T-helper 2 cell treated with Interferon-gamma antibody and Interleukin-4, amounts not matched to agents 5 μg/mL and 100 μg/mL, for 36 hours (primary cell): ENCODE data around the gene TIMP1.

Experiments
- DNase-seq: peaks from one replicate; pipeline ENCODE4 v3.0.0; 2021; ENCODE audit warnings: low spot score
- H3K27ac Mint-ChIP-seq: one replicate; pipeline ENCODE4 v1.8.0; 2021; ENCODE audit warnings: mild to moderate bottlenecking, mixed read lengths
- H3K27me3 Mint-ChIP-seq: one replicate; pipeline ENCODE4 v1.8.0; 2021; ENCODE audit warnings: low read depth, mixed read lengths
- H3K36me3 Mint-ChIP-seq: one replicate; pipeline ENCODE4 v1.8.0; 2021; ENCODE audit warnings: low read depth, mixed read lengths
- H3K4me1 Mint-ChIP-seq: one replicate; pipeline ENCODE4 v1.8.0; 2021; ENCODE audit warnings: low read depth, mixed read lengths
- H3K4me3 Mint-ChIP-seq: one replicate; pipeline ENCODE4 v1.8.0; 2022; ENCODE audit warnings: mild to moderate bottlenecking, moderate library complexity, mixed read lengths
- H3K9me3 Mint-ChIP-seq: one replicate; pipeline ENCODE4 v1.8.0; 2021; ENCODE audit warnings: mixed read lengths

The TIMP1 gene

DNA sequence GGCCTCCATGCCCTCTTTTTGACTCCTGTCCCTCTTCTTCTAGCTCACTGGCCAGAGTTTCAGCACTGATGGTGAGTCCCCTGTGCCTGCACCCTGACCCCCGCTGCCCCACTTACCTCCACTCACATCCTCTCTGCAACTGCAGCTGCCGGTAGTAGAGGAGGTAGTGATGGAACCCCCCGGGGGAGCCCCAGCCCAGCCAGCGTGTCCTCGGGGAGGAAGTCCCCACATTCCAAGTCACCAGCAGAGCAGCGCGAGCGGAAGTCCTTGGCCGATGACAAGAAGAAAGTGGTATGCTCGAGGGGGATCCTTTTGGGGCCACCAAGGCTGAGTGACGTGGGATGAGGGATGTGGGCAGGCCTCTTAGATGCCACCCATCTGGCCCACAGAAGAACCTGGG lies 15.4 kb upstream of the TIMP1 start:
- no peak for DNase-seq
- H3K4me1 Mint-ChIP-seq = peaks cover 12% of the 10 kb centered on the region
- H3K27ac Mint-ChIP-seq = no peak overlapping the region
- H3K36me3 Mint-ChIP-seq = peaks cover 54% of the 10 kb centered on the region
- no peaks in the 10 kb centered on the region for H3K27me3 Mint-ChIP-seq
- H3K9me3 Mint-ChIP-seq = no peaks in the 10 kb centered on the region
- no peak overlapping the region for H3K4me3 Mint-ChIP-seq

DNA sequence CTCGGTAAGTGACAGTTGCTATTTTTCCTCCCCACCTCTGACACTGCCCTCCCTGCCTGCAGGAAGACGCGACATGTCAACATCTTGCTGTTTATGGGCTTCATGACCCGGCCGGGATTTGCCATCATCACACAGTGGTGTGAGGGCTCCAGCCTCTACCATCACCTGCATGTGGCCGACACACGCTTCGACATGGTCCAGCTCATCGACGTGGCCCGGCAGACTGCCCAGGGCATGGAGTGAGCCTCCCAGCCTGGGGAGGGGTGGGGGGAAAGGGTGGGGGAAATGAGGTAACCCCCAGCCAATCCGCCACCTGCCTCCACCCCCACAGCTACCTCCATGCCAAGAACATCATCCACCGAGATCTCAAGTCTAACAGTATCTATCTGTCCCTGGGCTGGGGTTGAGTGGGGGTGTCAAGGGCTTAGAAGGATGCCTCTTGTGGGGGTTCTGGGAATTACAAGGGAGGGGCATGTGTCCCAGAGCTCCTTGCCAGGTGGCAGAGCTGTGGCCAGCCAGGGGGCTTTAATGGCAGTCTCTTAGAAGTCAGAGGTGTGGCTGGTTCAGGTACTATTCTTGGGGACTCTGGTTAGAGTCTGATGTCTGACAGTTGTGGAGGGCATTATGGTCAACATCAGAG lies 13.5 kb upstream of the TIMP1 start:
- peaks cover 49% of the 10 kb centered on the region for H3K36me3 Mint-ChIP-seq
- DNase-seq = no peak
- no peak overlapping the region for H3K4me3 Mint-ChIP-seq
- no peaks in the 10 kb centered on the region for H3K9me3 Mint-ChIP-seq
- peaks cover 9% of the 10 kb centered on the region for H3K4me1 Mint-ChIP-seq
- H3K27me3 Mint-ChIP-seq = no peaks in the 10 kb centered on the region
- no peak overlapping the region for H3K27ac Mint-ChIP-seq

DNA sequence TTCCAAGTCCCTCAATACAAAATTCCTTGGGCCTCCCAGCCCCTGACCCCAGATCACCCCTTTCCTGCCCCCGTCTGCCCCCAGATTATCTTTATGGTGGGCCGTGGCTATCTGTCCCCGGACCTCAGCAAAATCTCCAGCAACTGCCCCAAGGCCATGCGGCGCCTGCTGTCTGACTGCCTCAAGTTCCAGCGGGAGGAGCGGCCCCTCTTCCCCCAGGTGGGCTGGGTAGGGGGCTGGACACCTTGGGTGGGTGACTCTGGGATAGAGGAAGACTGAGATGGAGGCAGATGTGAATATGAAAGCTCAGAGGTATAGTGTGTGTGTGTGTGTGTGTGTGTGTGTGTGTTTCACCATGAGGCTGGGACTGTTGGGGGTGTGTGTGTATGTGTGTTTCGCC lies 11.4 kb upstream of the TIMP1 start:
- Mint-ChIP-seq H3K27me3 (no peaks in the 10 kb centered on the region), H3K4me1 (peaks cover 4% of the 10 kb centered on the region), H3K9me3 (no peaks in the 10 kb centered on the region), H3K4me3 (no peak overlapping the region), H3K27ac (no peak overlapping the region), H3K36me3 (peaks cover 41% of the 10 kb centered on the region)
- no peak for DNase-seq

DNA sequence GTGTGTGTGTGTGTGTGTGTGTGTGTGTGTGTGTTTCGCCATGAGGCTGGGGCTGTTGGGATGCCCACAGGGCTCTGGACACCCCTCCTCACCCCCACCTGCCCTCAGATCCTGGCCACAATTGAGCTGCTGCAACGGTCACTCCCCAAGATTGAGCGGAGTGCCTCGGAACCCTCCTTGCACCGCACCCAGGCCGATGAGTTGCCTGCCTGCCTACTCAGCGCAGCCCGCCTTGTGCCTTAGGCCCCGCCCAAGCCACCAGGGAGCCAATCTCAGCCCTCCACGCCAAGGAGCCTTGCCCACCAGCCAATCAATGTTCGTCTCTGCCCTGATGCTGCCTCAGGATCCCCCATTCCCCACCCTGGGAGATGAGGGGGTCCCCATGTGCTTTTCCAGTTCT lies 11.0 kb upstream of the TIMP1 start:
- H3K4me3 Mint-ChIP-seq = no peak overlapping the region

DNA sequence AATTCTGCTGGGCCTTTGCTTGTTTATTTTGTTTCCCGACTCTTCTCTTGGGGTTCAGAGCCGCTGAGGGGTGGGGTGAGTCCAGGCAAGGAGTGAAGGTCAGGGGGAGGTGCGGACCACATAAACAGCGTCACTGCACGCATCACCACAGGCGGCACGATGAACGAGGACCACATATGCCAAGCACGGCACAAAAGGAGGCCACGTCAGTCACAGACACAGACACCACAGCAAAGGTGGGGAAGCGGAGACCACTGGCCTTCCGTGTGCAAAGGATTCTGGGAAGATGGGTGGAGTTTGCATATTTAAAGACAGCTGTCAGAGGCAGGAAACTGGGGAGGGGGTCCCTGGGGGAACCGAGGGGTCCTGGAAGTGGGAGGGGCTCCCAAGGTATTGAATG lies 10.3 kb upstream of the TIMP1 start:
- Mint-ChIP-seq H3K4me1 (peaks cover 4% of the 10 kb centered on the region), H3K9me3 (no peaks in the 10 kb centered on the region), H3K36me3 (peaks cover 39% of the 10 kb centered on the region), H3K27ac (no peak overlapping the region), H3K27me3 (no peaks in the 10 kb centered on the region), H3K4me3 (no peak overlapping the region)
- DNase-seq = no peak

More for the DNA sequence above, 11.0 kb upstream of the TIMP1 start:
- H3K27ac Mint-ChIP-seq = no peak overlapping the region
- no peak for DNase-seq
- peaks cover 39% of the 10 kb centered on the region for H3K36me3 Mint-ChIP-seq
- peaks cover 4% of the 10 kb centered on the region for H3K4me1 Mint-ChIP-seq
- no peaks in the 10 kb centered on the region for H3K27me3 Mint-ChIP-seq
- H3K9me3 Mint-ChIP-seq = no peaks in the 10 kb centered on the region

DNA sequence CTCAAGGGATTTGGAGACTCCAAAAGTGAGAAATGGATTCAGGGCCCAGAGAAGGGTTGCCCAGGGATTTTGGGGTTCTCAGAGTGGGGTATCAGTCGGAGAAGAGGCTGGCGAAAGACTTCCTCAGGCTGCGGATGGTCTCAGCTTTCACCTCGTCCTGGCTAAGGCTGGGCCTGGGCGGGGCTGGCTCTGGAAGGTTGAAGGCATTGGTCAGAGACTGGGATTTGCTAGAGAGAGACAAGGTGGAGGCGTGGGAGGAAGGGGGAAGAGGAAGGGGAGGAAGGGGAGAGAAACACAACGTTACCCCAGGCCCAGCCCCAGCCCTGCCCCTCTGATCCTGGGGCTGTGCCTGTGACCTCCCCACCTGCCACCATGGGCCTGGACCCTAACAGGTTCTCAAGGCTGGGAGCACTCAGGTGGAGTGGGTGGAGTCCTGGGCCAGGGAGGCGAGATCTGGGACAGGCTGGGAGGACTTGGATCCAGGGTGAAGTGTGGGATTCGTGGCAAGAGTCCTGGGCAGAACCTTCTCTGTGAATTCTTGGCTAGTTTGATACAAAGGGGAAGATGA lies 9.4 kb upstream of the TIMP1 start:
- no peak for DNase-seq
- Mint-ChIP-seq H3K9me3 (no peaks in the 10 kb centered on the region), H3K36me3 (peaks cover 36% of the 10 kb centered on the region), H3K27ac (no peak overlapping the region), H3K4me3 (no peak overlapping the region), H3K4me1 (peaks cover 4% of the 10 kb centered on the region), H3K27me3 (no peaks in the 10 kb centered on the region)

DNA sequence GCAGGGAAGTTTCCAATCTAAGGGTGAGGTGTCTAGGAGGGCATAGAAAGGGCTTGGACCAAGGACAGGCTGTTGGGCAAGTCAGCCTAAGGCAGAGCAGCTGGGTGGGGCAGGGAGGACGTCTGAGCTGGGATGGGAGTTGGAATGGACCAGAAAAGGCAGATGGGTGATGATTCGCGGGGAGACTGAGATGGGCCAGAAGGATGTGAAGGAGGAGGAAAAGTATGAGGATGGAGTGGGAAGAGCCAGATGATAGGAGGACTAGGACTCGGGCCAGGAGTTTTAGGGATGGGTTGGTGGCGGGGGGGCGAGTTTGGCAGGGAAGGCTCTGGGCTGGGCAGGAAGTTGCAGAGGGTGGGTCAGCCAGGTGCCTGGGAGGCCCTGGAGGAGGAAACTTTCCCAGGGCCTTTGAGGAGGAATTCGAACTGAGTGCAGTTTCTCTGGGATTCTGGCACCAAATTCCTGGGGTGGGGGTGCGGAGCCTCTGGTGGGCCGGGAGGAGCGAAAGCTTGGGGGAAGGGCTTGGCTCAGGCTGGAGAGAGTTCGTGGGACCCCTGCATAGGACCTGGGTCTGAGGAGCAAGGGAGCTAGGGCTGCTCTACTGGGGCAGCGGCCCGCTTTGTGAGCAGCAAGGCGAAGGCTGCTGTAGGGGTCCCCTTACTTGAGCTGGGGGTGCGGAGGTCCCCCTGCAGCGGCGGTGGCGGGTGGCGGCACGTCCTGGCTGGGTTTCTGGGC lies 8.7 kb upstream of the TIMP1 start:
- Mint-ChIP-seq H3K27ac (peak overlapping the region; percentile 76), H3K9me3 (no peaks in the 10 kb centered on the region), H3K4me3 (no peak overlapping the region), H3K4me1 (peaks cover 9% of the 10 kb centered on the region), H3K36me3 (peaks cover 33% of the 10 kb centered on the region), H3K27me3 (no peaks in the 10 kb centered on the region)
- DNase-seq = no peak

DNA sequence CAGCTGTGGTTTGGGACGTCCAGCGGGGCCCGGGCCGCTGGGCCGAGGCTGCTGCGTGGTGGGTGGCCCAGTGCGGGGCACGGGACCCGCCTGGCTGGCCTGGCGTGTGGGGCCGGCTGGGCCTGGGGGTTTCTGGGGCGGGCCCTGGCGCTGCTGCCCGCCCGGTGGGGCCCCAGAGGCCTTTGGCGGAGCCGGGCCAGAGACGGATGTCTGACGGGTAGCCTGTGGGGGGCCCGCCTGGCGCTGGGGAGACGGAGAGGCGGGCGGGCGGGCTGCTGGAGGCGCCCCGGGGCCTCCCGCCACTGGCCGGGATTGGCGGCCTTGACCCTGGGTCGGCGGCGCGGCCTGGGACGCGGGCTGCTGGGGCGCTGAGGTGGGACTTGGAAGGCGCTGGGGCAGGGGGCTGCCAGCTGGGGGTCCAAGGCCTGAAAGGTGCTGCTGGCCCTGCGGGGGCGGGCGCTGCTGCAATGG lies 8.1 kb upstream of the TIMP1 start:
- H3K27me3 Mint-ChIP-seq = no peaks in the 10 kb centered on the region
- no peaks in the 10 kb centered on the region for H3K9me3 Mint-ChIP-seq
- DNase-seq = no peak
- H3K27ac Mint-ChIP-seq = no peak overlapping the region
- peaks cover 9% of the 10 kb centered on the region for H3K4me1 Mint-ChIP-seq
- peaks cover 27% of the 10 kb centered on the region for H3K36me3 Mint-ChIP-seq
- no peak overlapping the region for H3K4me3 Mint-ChIP-seq

DNA sequence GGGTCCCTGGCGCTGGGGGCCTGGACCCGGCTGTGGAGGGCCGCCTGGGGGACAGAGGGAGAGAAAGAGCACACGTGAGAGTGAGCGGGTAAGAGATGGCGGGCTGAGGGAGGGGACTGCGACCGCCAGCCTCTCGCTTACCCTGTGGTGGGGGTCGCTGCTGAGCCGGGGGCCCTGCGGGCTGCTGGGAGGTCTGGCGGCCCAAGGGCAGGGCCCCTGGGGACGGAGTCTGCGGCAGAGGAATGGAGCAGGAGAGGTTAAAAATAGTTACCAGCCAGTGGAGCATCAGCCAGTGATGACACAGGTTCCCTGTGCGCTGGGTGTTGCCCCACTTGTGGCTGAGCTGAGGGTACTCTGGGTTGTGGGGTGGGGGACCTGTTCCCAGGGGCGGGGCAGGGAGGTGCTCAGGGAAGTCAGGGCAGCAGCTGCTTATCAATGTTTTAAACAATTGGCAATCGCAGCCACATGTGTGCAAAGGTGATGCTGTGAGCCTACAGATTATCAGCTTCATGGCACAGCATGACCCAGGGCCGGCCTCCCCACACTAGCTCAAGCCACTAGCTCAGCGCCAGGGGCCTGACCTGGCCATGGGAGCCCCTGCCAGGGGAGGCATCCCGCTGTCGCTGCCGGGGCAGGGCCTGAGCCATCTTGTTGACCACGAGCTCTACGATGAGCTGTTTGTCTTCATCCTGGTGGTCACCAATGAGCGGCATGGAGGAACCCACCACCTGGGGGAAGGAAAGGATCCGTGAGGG lies 7.5 kb upstream of the TIMP1 start:
- Mint-ChIP-seq H3K36me3 (peaks cover 23% of the 10 kb centered on the region), H3K4me3 (no peak overlapping the region), H3K27ac (no peak overlapping the region), H3K9me3 (no peaks in the 10 kb centered on the region), H3K27me3 (no peaks in the 10 kb centered on the region), H3K4me1 (peaks cover 13% of the 10 kb centered on the region)
- DNase-seq = no peak

DNA sequence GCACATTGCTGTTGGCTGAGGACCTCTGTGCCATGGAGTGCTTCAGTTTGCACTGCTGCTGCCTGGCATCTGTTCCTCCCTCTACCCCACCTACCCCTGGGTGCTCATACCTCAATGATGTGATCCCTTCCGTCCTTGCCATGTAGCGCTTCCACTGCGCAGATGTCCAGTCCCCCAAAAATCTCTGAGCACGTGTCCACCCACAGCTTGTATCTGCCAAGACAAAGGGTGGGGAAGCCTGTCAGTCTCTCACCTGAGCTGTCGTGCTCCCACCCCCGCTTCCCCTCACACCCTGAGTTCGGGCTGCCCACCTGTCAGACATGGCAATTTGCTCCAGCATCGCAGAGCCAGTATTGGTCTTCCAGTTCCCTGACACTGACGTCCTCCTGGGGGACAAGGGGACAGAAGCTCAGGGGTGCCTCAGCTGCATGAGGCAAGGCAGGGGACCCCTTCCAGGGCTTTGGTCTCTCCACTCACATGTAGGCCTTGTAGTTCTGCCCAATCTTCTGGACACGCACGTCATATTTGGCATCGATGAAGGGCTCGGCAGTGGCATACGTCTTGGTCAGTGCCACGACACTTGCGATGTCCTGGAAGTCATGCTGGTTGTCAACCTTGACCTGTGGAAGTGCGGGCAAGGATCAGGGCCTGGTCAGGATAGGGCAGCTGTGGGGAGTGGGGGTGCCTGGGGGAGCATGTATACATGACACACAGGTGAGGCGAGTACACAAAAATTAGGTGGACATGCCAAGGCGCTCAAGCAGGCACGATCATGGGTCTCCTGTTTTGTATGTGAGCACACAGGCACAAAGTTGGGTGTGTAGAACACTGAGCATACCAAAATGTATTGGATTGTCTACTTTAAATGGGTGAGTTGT lies 6.0 kb upstream of the TIMP1 start:
- Mint-ChIP-seq H3K27me3 (no peaks in the 10 kb centered on the region), H3K4me3 (no peak overlapping the region), H3K9me3 (no peaks in the 10 kb centered on the region), H3K27ac (no peak overlapping the region), H3K36me3 (peaks cover 10% of the 10 kb centered on the region), H3K4me1 (peaks cover 15% of the 10 kb centered on the region)
- DNase-seq = no peak

DNA sequence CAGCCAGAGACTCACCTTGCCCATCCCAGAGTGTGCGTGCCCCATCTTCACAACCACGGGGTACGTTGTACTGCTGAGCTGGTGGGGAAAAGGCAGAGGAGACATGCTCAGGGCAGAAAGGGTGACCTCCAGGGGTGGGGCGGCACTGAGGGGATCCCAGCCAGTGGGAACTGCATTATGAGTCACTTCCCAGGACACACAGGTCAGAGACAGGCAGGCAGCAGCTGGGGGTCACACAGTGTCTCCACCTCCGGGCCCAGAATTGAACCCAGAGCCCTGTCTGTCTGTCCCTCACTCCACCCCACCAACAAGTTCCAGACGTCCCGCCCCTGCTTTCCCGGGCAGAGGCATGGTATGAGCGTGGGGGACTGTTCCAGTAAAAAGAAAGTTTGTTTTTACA lies 4.8 kb upstream of the TIMP1 start:
- no peak for DNase-seq
- Mint-ChIP-seq H3K4me3 (no peak overlapping the region), H3K4me1 (peaks cover 19% of the 10 kb centered on the region), H3K27ac (no peak overlapping the region), H3K9me3 (no peaks in the 10 kb centered on the region), H3K36me3 (peaks cover 4% of the 10 kb centered on the region), H3K27me3 (no peaks in the 10 kb centered on the region)

DNA sequence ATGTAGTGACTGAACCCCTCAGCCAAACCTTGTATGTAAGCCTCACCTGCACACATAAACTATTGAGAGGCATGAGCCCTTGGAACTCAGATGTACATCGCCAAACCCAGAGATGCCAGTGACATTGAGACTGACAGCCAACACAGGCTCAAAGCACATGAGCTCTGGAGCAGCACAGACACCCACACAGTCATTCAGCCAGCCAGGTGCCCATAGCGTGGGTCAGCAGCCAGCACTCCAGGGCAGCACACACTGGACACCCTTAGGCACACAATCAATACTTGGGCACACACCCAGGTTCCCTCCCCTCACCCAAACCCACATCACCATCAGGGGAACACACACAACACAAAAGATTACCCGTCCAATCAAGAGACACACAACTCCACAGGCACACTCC lies 4.3 kb upstream of the TIMP1 start:
- H3K4me3 Mint-ChIP-seq = no peak overlapping the region
- H3K27me3 Mint-ChIP-seq = no peaks in the 10 kb centered on the region
- H3K27ac Mint-ChIP-seq = no peak overlapping the region
- no peaks in the 10 kb centered on the region for H3K9me3 Mint-ChIP-seq
- H3K4me1 Mint-ChIP-seq = peaks cover 19% of the 10 kb centered on the region
- no peak for DNase-seq
- peaks cover 4% of the 10 kb centered on the region for H3K36me3 Mint-ChIP-seq

DNA sequence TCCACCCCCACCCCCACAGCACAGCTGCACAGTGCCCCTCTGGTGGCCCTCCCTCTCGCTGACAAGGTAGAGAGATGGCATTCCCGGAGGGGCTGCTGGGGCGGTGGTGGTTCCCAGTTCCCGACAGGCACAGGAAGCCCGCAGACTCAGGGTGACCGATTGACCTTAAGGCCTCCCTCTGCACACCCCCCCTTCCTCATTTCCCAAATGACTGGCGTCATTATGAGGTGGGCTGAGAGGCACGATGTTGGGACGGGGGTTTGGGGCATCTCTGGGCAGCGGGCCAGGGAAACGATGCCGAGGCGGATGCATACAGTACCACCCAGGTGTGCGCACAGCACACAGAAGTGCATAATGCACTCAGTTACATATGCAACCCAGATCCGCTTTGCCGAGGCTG lies 3.5 kb upstream of the TIMP1 start:
- Mint-ChIP-seq H3K36me3 (peaks cover 2% of the 10 kb centered on the region), H3K27me3 (no peaks in the 10 kb centered on the region), H3K4me1 (peaks cover 19% of the 10 kb centered on the region), H3K4me3 (no peak overlapping the region), H3K27ac (no peak overlapping the region), H3K9me3 (no peaks in the 10 kb centered on the region)
- DNase-seq = no peak
